Ishikawa (cell line): ENCODE data around the gene HERC5.

Experiments
- CEBPB ChIP-seq: IDR thresholded peaks from 2 replicates; pipeline ENCODE4 v1.6.1; 2012
- CREB1 ChIP-seq: IDR thresholded peaks from 2 replicates; pipeline ENCODE4 v1.6.1; 2012; ENCODE audit warnings: low read depth
- EGR1 ChIP-seq: IDR thresholded peaks from 2 replicates; pipeline ENCODE4 v1.6.1; 2012
- EP300 ChIP-seq: IDR thresholded peaks from 2 replicates; pipeline ENCODE4 v1.6.1; 2012; ENCODE audit warnings: borderline replicate concordance
- FOXM1 ChIP-seq: IDR thresholded peaks from 2 replicates; pipeline ENCODE4 v1.6.1; 2012; ENCODE audit warnings: low read depth, borderline replicate concordance
- MAX ChIP-seq: IDR thresholded peaks from 2 replicates; pipeline ENCODE4 v1.6.1; 2012
- NFIC ChIP-seq: IDR thresholded peaks from 2 replicates; pipeline ENCODE4 v1.6.1; 2012
- RAD21 ChIP-seq: IDR thresholded peaks from 2 replicates; pipeline ENCODE4 v1.6.1; 2012; ENCODE audit warnings: low read depth
- REST ChIP-seq: IDR thresholded peaks from 2 replicates; pipeline ENCODE4 v1.6.1; 2012; ENCODE audit warnings: low read depth, mild to moderate bottlenecking
- TAF1 ChIP-seq: IDR thresholded peaks from 2 replicates; pipeline ENCODE4 v1.6.1; 2012; ENCODE audit warnings: low read depth, mild to moderate bottlenecking
- TCF12 ChIP-seq: IDR thresholded peaks from 2 replicates; pipeline ENCODE4 v1.6.1; 2012; ENCODE audit warnings: low read depth
- TEAD4 ChIP-seq: IDR thresholded peaks from 2 replicates; pipeline ENCODE4 v1.6.1; 2012
- YY1 ChIP-seq: IDR thresholded peaks from 2 replicates; pipeline ENCODE4 v1.6.1; 2012; ENCODE audit warnings: low read depth
- ZBTB7A ChIP-seq: IDR thresholded peaks from 2 replicates; pipeline ENCODE4 v1.6.1; 2012; ENCODE audit warnings: low read depth
- TF ChIP-seq, protein P1 (sequence below): IDR thresholded peaks from 2 replicates; pipeline ENCODE4 v1.6.1; 2012

Gene HERC5

GRCh38 chr4:88414755-88415154 lies 42.2 kb upstream of the HERC5 start:
- TF ChIP-seq TAF1 (no peak), ZBTB7A (no peak), EGR1 (no peak), REST (no peak), FOXM1 (no peak), TCF12 (no peak), TEAD4 (no peak), CREB1 (no peak), YY1 (no peak), RAD21 (no peak), CEBPB (no peak), NFIC (no peak), MAX (no peak), EP300 (no peak)
- TF ChIP-seq, protein P1, sequence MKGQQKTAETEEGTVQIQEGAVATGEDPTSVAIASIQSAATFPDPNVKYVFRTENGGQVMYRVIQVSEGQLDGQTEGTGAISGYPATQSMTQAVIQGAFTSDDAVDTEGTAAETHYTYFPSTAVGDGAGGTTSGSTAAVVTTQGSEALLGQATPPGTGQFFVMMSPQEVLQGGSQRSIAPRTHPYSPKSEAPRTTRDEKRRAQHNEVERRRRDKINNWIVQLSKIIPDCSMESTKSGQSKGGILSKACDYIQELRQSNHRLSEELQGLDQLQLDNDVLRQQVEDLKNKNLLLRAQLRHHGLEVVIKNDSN = no peak

- TF ChIP-seq TEAD4 = no peak
- TF ChIP-seq NFIC = no peak
- no peak for TF ChIP-seq CREB1
- no peak for TF ChIP-seq EGR1
- TF ChIP-seq, protein P1 = no peak
- TF ChIP-seq RAD21 = no peak
- no peak for TF ChIP-seq TCF12
Measured at GRCh38 chr4:88415982-88416381, 40.9 kb upstream of the HERC5 start.

- TF ChIP-seq YY1 (no peak), CEBPB (no peak), TEAD4 (no peak), NFIC (no peak), RAD21 (no peak), REST (no peak)
- TF ChIP-seq, protein P1 = no peak
Measured at GRCh38 chr4:88418411-88418810, 38.5 kb upstream of the HERC5 start.

DNA sequence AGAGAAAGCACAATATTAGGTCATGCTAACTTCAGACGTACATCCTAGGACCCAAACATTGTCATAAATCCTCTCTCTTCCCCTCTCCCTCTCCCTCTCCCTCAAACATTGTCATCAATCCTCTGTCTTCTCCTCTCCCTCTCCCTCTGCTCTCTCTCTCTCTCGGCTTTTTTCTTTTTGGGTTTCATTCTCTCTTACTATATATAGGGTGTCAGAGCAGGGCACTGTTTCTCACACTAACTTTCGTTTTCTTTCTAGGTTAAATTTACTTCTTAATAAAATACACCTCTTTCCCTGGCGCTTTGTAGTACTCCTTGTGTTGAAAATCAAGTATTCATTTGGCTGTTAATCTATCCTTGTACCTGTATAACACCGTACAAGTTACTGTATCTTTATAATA lies 37.0 kb upstream of the HERC5 start:
- TF ChIP-seq YY1 (no peak), RAD21 (no peak), CREB1 (no peak), EP300 (no peak), ZBTB7A (no peak), EGR1 (no peak), MAX (no peak), FOXM1 (no peak), TEAD4 (no peak), TCF12 (no peak), CEBPB (no peak), REST (no peak), TAF1 (no peak)
- TF ChIP-seq, protein P1 = no peak
